Keratinocyte (primary cell): ENCODE measurements around the gene CUTA.

Experiments
- EZH2 ChIP-seq: IDR thresholded peaks from one replicate; pipeline ENCODE4 v1.6.1; 2012; ENCODE audit warnings: inconsistent platforms, mild to moderate bottlenecking, low read length, moderate library complexity
- TF ChIP-seq, protein P1 (sequence below), 3 experiments: IDR thresholded peaks in 1 of 3; conservative IDR thresholded peaks in 1 of 3; optimal IDR thresholded peaks in 1 of 3; 2 replicates in 2 of 3; 3 replicates in 1 of 3; pipeline versions ENCODE3 to v1.5.1; 2011; ENCODE audit warnings: low read length in 3 of 3, mild to moderate bottlenecking in 3 of 3, moderate library complexity in 2 of 3, control low read depth in 1 of 3, inconsistent platforms in 1 of 3; ENCODE audit not compliant: insufficient read depth in 2 of 3; ENCODE audit errors: extremely low read depth in 1 of 3

DNA sequence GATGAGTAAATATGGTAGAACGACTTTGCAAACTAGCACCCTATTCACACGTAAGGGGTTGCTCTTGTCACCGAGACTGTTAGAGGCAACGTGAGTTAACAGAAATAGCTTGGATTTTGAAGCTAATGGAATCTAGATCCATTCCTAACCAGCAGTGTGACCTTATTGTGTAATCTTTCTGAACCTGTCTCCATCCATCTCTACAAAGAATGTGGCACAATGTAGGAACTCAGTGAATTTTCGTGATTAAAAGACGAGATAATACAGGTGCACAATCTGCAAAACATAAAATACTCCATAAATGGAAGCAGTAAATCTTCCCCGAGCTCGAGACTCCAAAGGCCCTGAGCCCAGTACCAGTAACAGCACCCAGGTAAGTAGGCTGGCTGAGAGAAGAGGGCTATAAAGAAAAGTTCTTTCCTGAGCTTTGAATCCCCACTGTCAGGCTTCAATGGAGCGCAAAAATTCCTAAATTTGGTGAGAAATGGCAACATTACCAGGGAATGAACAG lies 27.1 kb downstream of the CUTA start:
- TF ChIP-seq, protein P1, sequence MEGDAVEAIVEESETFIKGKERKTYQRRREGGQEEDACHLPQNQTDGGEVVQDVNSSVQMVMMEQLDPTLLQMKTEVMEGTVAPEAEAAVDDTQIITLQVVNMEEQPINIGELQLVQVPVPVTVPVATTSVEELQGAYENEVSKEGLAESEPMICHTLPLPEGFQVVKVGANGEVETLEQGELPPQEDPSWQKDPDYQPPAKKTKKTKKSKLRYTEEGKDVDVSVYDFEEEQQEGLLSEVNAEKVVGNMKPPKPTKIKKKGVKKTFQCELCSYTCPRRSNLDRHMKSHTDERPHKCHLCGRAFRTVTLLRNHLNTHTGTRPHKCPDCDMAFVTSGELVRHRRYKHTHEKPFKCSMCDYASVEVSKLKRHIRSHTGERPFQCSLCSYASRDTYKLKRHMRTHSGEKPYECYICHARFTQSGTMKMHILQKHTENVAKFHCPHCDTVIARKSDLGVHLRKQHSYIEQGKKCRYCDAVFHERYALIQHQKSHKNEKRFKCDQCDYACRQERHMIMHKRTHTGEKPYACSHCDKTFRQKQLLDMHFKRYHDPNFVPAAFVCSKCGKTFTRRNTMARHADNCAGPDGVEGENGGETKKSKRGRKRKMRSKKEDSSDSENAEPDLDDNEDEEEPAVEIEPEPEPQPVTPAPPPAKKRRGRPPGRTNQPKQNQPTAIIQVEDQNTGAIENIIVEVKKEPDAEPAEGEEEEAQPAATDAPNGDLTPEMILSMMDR (optimal IDR thresholded peaks at IDR 0.05 in 1 of 3, IDR thresholded peaks at IDR 0.05 in 1 of 3, conservative IDR thresholded peaks at IDR 0.05 in 1 of 3; ENCODE audit: extremely low read depth in 1 of 3, insufficient read depth in 2 of 3, low read length in 3 of 3) = no peak
- no peak for TF ChIP-seq EZH2
